ENCODE results near the gene HMX2.
"Not testable (repeated sequence)": the region's sequence is repeated elsewhere in the genome, so short reads cannot be mapped to it uniquely, and the experiment has no call there.

Gene HMX2

DNA sequence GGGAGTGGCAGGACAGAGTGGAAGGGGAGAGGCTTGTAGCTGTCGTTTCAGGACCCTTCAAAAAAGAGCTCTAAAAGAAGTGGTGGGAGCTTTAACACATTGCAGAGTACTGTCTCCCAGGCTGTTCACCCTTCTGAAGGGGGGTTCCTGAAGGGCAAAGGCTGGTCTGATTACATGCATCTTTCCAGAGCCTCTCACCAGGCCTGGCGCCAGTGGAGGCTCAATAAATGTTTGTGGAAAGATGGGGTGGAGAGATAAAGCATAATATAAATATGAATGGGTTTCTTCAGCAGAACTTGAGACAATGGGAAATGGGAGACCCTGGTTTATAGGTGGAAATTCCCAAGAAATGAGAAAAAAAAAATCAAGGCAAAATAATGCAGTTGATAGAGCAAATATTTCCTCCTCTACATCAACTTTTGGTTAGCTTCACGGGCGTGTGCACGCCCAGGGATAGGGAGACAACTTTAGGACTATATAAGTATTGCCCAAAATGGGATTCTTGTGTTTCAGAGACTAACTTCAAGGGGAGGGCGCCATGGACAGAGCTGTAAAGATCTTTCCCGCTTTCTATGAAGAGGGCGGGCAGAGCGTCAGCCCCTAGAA, 5.7 kb downstream of the HMX2 start:
- no peak for DNase-seq

DNA sequence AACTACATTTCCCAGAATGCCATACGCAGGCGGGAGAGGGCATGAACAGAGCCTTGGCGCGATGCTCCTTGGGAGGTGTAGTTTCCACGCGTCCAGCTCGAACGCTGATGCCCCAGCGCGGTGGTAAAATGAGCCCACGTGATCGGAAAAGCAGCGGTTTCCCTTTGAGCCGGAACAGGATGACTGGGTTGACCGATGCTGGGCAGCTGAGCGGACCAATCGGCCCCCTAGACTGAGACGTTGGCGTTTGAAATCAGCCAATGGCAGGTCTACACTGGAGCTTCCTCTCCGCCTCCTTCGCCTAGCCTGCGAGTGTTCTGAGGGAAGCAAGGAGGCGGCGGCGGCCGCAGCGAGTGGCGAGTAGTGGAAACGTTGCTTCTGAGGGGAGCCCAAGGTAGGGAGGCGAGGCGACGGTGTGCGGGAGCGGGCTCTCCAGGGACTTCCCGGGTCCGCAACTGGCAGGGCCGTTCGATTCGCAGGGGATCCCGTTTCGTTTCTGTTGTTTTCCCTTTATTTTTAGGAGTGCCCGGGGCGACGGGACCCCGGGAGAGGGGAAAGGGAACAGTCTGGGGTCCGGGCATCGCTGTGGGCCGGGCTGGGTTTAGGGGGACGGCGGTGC, 6.3 kb downstream of the HMX2 start, which contains the start of gene BUB3:
Gene BUB3 (plus strand): TSS at position 311 of the 619 bp plus-strand sequence. CDS start 516 bp downstream, outside the sequence.
- peak; percentile 40 for DNase-seq

DNA sequence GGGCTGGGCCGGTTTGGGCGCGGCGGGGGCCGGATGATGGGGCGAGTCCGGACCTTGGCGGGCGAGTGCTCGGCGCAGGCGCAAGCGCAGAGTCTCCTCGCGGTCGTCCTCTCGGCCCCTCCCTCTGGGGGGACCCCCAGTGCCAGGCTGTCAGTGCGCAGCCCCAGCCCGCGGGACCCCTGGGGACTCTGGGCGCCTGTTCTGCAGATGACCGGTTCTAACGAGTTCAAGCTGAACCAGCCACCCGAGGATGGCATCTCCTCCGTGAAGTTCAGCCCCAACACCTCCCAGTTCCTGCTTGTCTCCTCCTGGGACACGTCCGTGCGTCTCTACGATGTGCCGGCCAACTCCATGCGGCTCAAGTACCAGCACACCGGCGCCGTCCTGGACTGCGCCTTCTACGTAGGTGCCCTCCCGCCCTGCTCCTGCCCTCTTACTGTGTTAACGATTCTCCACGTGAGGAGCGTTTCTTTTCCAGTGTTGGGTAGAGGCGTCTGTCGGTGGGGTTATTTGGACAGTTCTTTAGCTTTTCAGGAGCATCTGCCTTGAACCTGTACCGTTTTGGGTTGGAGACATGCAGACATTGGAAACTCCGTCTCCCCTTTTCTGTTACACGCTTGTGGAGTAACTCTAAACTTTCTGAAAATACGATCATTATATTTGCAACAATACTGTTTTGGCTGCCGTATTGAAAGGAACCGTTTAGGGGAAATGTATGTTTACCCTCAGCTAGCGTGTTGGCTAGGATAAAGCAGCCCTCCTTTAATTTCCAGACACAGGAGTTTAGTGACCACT, 7.0 kb downstream of the HMX2 start:
- no peak for DNase-seq

DNA sequence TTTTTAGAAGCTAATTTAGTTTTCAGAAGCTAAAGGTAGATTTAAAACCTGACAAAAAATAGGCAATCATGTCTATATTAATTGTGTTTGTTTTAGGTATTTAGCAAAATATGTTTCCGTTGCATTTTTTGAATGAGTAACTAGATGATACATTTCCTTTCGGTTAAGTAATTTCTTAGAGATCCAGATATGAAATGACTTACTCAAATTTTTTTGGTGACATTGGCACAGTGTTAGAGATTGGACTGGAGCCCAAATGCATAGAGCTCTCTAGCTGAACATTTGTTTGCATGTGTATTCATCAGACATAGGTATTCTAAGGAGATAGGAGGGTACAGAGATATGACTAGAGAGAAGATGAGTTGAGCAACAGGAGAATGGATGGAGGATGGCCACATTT, 8.1 kb downstream of the HMX2 start:
- no peak for DNase-seq

DNA sequence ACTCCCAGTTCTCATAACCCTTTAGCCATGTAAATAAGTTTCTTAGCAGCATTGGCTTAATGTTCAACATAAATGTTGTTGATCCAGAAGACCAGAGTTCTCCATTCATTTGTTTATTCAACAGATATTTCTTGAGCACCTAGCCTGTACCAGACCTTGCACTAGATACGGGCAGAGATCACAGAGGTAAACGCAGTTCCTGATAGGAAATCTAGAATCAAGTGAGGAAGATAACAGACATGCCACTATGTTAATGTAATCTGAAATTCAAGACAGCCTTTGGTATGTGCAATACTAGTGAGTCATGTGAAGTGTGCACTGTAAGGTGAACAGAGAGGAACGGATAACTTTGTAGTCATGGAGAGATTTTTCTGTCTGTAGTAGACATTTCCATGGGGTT, 9.3 kb downstream of the HMX2 start:
- DNase-seq: no peak

DNA sequence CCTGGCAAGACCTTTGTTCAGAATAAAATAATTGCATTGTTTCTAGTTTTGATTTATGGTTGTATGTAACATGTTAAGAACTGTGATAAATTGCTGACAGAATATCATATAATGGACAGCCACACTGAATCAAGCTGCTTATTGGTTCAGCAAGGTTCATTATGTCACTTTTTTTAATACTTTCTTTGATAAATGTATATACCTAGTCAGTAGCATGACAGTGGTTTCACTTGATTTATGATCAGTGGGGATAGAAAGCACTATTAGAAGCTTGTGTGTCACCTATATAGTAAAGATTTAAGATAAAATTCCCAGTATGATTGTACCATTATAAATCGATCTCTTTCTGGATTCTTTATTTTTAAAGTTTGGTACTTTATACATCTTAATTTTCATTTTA, 10.7 kb downstream of the HMX2 start:
- no peak for DNase-seq

DNA sequence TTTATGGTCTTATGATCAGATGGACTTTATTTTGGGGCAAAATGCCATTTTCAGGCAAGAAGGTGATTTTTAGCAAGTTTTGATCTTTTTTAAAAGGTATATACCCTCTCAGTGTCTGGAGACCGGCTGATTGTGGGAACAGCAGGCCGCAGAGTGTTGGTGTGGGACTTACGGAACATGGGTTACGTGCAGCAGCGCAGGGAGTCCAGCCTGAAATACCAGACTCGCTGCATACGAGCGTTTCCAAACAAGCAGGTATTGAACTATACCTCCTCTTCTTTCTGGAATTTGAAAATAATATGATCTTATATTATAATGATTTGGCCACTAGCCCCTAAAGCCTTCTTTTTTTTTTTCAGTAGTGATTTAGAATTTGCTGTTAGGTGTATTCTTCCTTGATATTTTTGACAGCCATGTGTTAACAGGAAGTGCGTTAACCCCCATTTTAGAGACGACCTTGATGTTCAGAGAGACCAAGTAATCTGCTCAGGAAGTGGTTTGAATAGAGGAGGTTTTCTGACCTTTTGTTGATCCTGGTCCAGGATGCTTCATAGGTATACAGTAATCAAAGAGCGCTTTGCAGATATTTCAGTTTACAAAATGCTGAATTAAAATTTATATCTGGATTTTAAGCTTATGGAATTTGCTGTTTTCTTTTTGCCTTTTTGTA, 12.5 kb downstream of the HMX2 start:
- no peak for DNase-seq

DNA sequence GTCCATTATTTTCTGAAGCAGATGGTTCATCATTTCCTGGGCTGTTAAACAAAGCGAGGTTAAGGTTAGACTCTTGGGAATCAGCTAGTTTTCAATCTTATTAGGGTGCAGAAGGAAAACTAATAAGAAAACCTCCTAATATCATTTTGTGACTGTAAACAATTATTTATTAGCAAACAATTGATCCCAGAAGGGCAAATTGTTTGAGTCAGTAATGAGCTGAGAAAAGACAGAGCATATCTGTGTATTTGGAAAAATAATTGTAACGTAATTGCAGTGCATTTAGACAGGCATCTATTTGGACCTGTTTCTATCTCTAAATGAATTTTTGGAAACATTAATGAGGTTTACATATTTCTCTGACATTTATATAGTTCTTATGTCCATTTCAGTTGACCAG, 16.4 kb downstream of the HMX2 start:
- no peak for DNase-seq

DNA sequence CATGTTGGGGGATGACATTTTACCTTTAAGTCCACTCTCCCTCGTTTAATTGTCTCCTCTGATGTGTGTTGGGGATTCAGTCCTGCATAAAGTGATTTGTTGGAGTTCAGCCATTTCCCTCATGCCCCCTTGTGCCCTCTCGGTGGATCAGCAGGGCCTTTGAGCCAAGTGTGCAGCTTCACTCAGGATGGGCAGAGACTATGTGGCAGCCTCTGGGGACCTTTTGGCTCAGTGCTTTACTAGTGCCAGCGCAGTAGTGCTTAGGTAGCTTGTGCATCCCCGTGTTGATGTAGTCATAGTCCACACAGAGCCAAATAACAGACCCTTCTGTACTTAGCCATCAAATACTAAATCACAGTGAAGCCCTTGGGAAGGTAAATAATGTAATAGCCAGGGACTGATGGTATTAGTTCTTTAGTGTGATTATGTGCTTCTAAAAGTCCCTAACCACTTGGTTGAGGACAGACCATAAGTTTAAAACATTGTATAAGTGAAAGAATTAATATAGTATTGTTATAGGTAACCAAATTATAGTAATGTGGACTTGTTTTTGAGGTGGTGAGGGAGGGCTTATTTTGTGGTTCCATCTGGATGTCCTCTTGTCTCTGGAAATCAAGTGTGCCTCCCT, 17.6 kb downstream of the HMX2 start:
- no peak for DNase-seq

DNA sequence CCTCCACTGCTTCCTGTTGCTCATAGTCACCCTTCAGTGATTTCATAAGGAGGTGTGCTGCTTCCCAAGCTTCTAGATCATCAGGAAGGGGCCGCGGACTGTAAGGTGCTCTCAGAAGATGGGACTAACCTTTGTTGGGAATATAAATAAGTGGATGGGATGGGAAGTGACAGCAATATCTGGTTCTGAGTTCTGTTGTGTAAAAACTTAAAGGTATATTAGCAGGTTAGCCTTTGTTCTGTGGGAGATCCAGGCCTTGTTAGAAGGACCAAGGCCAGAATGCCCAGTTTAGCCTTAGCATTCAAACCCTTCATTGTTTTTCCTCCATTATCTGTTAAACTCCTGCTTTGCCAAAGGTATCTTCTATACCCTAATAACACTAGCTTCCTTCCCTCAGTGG, 18.7 kb downstream of the HMX2 start:
- no peak for DNase-seq

DNA sequence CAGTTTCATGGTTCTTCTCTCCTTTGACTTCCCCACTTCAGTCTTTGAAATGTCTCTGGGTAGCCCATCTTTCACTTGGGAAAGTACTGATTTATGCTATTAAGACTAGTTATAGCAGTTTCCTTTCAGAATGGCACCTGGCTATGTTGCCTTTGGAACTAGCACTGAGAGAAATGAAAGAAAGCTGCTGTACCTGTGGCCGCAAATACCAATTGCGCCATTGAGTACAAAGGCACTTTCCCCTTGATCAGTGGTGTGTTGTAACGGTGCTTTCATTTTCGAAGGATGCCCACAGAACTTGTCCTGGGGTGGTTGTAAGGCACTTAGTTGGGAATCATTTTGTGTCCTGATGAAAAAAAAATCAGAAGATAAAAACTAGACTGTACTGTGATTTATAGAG, 23.0 kb downstream of the HMX2 start:
- DNase-seq: no peak

DNA sequence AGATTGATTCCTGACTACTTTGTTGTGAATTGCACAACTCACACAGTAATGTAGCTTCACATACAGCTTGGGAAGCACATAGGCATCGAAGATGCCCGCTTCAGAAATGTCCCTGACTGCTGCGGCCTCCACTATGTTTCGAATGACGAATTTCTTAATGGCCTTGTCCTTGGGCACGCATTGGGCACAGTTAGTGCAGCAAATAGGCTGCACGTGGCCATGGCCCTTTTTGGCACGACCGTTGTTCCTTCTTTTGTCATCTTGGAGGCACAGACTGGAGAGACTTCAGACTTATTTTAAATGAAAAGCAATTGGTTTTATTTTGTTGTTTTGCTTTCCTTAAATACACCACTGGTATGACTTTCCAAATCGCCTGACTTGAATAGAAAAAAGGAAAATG, 23.7 kb downstream of the HMX2 start:
- not testable (repeated sequence) for DNase-seq

DNA sequence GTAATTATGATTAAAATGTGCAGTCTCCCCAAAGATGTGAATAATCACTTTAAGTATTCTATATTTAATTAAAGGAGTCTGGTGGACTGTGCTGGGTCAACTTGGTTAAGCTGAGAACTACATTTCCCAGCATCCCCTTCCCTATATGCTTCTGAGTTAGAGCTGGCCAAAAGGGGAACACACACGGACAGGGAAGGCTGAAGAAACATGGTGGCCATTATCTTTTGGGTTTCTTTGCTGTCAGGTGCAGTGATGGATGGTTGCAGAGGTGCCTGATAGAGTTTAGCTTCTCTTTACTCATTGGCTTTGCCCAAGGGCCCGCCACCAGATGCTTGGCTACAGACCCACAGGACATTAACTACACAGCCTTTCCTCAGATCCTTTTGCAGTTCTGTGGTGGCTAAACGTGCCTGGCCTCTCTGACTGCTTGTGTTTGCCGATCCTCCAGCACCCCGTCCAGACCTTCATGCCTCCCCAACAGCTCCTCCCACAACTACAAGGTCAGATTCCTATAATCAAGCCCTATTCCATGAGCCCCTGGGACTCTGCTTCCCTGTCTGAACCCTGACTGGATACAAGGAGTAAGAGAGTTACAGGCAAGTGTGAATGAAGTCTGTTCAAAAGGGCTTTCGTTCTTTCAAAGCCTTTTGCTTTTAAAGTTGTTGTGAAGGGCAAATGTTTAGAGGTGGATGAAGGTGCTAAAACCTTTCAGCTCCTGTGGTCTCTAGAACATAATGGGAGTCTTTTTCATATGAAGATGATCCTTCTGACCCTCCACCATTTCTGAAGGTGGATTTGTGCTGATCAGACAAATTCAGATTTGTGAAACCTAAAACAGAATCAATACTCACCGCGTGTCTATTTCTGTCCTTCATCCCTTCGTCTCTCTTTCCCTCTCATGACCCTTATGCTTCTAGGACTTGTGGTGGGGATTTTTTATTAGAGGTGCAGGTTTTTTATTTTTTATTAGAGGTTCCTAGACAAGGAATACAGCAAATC, 27.8 kb downstream of the HMX2 start:
- DNase-seq: no peak

DNA sequence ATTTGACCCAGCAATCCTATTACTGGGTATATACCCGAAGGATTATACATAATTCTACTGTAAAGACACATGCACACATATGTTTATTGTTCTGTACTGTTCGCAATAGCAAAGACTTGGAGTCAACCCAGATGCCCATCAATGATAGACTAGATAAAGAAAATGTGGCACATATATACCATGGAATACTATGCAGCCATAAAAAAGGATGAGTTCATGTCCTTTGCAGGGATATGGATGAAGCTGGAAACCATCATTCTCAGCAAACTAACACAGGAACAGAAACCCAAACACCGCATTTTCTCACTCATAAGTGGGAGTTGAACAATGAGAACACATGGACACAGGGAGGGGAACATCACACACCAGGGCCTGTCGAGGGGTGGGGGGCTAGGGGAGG, 30.5 kb downstream of the HMX2 start:
- not testable (repeated sequence) for DNase-seq

DNA sequence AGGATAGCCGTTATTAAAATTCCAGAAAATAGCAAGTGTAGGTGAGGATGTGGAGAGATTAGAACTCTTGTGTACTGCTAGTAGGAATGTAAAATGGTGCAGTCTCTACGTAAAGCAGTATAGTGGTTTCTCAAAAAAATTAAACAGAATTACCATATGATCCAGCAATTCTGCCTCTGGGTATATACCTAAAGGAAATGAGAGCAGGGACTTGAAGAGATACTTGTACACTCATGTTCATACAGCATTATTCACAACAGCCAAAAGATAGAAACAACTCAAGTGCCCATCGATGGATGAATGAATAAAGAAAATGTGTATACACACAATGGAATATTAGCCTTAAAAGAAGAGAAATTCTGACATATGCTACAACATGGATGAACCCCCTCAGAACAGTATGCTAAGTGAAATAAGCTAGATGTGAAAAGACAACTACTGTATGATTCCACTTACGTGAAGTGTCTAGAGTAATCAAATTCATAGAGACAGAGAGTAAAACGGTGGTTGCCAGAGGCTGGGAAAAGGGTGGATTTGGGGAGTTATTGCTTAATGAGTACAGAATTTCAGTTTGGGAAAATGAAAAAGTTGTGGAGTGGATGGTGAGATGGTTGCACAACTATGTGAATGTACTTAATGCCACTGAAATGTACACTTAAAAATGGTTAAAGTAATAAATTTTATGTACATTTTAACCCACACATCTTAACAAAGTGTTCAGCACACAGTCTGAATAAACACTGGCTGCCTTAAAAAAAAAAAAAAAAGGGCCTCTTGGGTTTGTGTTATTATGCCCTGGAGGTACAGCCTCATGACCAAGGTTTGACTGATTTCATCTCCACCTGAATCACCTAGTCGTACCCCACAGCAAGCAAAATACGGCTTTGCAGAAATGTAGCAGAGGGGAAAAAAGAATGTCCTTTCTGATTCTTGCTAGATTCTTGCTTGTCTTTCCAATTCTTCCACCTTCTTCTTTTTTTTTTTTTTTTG, 32.5 kb downstream of the HMX2 start:
- DNase-seq: no peak

DNA sequence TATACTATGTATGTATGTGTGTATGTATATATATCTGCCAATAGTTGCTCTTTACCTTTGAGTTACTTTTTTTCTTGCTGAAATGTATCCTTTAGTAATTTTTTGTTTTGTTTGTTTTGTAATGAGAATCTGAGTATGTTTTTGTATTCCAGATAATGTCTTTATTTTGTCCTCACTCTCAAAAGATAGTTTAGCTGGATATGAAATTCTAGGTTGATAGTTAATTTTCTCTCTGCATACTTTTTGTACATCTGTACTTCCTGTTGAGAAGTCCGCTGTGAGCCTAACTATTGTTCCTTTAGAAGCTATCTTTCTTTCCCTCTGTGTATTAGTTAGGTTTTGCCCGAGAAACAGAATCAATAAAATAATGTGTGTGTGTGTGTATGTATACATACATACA, 35.8 kb downstream of the HMX2 start:
- no peak for DNase-seq

DNA sequence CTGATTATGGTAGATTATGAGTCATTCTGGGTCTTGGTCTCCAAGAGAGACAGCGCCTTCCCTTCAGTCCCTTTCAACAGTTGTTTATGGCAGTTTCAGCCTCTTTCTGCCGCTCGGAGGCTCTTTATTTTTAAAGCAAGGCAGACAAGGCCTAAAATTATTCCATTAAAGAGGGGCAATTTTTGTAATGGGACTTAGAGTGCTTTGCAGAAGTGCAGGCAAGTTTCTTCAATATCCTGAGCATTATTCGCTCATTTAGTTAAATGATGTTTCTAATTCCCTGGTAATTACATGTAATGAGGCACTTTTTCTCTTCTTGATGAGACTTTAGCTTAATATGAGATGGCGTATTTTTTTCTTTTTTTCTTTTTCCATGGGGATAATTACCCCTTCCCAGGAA, 39.8 kb downstream of the HMX2 start:
- no peak for DNase-seq

DNA sequence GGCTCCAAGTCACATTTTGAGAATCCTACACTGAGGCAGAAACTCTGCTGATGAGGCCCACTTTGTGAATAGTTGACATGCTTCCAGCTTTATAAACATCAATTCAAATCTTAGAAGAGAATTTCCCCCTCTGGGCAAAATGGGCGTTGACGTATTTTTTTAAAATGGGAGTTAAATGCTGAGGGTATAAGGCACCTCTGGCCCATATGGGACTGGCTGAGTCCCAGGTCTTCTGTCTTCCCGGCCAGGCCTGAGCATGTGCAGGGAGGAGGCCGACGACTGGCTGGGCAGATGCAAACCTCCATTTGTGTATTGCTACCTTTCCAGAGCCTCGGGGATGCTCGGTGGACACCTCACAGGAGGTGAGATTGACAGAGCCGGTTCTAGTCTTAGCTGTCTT, 44.0 kb downstream of the HMX2 start:
- no peak for DNase-seq

DNA sequence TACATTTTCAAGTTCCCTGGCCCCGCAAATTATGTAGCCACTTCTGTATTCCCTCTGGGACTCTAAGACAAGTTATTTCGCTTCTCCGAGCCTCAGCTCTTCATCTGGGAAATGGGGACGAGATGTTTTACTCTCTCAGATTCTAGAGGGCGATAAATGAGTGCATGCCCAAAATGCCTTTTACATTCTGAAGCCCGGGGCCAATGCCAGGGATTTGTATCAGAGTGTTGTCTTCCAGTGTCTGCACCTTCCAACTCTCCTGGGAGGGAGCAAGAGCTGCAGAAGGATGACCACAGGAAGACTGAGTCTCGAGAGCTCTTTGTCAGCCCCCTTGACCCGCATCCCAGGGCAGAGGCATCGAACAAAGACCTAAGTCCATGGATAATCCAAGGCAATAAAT, 46.1 kb downstream of the HMX2 start:
- no peak for DNase-seq
